Fibroblast of mammary gland (primary cell): Measurements from ENCODE around the gene SP3.

ENCODE experiments used
- DNase-seq: peaks from one replicate; pipeline ENCODE4 v3.0.0-alpha.2; 2010; ENCODE audit warnings: low read depth
- H3K4me3 ChIP-seq: 2 replicates; pipeline ENCODE4 v1.5.1; 2011; ENCODE audit warnings: low read depth, mild to moderate bottlenecking, low read length, moderate library complexity; ENCODE audit not compliant: control insufficient read depth
- TF ChIP-seq, protein P1 (sequence below): conservative IDR thresholded peaks from 2 replicates; pipeline ENCODE4 v1.5.1; 2011; ENCODE audit warnings: low read depth, low read length, inconsistent platforms; ENCODE audit not compliant: control insufficient read depth, insufficient read depth

Gene SP3

DNA sequence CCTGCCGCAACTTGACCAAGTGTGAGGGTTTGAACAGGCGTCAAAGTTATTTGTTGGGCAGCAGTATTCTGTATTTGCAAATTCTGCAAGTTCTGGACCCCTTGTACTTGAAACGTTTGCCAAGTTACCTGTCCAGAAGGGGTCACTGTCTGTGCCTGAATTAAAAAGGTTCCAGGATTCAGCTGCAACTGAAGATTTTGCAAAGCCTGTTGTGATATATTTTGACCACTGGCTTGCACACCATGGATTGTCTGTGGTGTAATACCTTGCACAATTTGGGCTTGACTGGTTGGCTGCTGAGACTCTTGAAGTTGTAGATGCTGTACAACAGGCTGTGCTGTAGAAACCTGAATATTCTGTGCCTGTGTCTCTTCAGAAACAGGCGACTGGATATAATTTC lies 10.2 kb downstream of the SP3 start:
- H3K4me3 ChIP-seq, result no peak overlapping the region
- TF ChIP-seq, protein P1, sequence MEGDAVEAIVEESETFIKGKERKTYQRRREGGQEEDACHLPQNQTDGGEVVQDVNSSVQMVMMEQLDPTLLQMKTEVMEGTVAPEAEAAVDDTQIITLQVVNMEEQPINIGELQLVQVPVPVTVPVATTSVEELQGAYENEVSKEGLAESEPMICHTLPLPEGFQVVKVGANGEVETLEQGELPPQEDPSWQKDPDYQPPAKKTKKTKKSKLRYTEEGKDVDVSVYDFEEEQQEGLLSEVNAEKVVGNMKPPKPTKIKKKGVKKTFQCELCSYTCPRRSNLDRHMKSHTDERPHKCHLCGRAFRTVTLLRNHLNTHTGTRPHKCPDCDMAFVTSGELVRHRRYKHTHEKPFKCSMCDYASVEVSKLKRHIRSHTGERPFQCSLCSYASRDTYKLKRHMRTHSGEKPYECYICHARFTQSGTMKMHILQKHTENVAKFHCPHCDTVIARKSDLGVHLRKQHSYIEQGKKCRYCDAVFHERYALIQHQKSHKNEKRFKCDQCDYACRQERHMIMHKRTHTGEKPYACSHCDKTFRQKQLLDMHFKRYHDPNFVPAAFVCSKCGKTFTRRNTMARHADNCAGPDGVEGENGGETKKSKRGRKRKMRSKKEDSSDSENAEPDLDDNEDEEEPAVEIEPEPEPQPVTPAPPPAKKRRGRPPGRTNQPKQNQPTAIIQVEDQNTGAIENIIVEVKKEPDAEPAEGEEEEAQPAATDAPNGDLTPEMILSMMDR, result peak; percentile 4
- no peak for DNase-seq

DNA sequence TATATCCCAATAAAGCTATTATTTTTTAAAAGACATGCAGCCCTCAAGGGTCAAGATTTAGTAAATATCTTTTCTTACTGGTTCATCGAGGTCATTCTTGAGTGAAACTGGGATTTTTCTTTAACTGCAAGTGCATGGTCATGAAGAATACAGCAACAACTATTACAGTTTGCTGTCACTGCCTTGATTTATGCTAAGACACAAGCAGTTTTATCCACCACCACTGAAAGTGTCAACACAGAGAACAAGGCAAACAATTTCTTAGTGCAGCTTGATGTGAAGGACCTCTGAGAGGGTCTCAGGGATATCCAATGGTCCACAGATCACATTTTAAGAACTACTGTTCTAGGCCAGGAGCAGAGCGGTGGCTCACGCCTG lies 12.1 kb downstream of the SP3 start:
- TF ChIP-seq, protein P1, result no peak
- DNase-seq, result no peak
- no peak overlapping the region for H3K4me3 ChIP-seq

DNA sequence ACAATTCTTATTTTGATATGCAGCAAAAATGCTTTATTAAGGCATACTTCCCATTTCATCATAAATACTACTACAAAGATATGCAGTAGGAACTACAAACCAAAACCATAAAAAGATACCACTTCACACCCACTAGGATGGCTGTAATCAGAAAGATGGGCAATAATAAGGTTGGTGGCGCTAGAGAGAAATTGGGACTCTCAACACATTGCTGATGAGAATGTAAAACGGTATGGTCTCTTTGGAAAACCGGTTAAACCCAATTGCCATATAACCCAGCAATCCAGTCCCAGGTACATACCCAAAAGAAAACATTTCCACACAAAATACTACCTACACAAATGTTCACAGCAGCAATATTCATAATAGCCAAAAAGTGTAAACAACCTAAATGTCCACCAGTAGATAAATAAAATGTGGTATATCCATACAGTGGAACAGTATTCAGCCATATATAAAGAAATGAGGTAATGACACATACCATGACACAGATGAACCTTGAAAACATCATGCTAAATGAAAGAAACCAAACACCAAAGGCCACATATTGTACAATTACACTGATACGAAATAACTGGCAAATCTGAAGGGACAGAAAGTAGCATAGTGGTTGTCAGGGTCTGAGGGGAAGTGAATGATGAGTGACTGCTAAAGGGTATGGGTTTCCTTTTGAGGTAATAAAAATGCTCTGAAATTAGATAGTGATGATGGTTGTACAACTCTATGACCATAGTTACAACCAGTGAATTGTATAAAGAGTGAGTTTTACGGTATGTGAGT lies 12.7 kb downstream of the SP3 start:
- DNase-seq, result no peak
- no peak overlapping the region for H3K4me3 ChIP-seq
- TF ChIP-seq, protein P1, result no peak

DNA sequence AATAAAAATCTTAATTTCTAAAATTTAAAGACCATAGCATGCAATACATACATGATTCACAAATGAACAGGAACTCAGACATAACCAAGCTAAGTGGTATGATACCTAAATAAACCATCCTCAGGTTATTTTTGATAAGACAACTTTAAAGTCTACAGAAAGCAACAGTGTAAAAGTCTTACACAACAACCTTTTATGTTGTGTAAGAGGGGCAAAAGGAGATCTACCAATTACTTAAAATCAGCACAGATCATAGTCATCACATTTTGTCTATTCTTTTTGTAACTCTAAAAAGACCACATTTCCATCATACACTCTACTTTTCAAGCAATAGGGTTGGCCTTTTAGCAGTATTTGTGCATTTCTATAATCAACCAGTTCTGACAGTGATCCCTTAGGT lies 16.3 kb downstream of the SP3 start:
- no peak overlapping the region for H3K4me3 ChIP-seq
- DNase-seq, result no peak
- TF ChIP-seq, protein P1, result no peak

DNA sequence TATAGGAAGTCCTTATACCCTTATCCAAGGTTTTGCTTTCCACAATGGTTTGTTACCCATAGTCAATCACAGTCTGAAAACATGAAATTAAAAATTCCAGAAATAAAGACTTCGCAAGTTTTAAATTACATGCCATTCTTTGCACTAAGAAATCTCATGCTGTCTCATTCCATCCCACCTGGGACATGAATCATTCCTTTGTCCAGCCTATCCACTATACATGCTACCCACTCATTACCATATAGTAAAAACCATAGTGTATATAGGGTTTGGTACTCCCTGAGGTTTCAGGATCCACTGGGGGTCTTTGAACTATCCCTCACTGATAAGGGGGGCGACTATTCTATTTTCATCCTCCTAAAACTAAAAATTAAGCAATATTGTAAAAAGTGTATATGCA lies 17.0 kb downstream of the SP3 start:
- H3K4me3 ChIP-seq, result no peak overlapping the region
- TF ChIP-seq, protein P1, result no peak
- no peak for DNase-seq

DNA sequence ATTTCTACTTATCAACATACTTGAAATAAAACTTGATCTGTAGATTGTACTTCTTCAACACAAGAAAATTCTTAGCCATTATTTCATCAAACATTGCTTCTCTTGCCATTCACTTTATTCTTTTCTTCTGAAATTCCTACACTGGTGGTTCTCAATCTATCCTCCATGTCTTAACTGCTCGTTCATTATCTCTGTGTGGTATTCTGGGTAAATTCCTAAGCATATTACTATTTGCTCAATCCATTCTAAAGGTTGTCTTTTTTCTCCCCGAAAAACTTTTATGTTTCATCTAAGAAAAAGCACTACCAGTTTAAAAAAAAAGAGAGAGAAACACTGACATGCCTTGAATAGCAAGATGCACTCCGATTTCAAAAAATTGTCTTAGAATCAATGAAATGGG lies 18.0 kb downstream of the SP3 start:
- TF ChIP-seq, protein P1, result no peak
- no peak overlapping the region for H3K4me3 ChIP-seq
- DNase-seq, result no peak
